ENCODE results near the gene CCDC167. TPM values are rescaled to one million over a fixed set of nuclear protein-coding genes. Genes with fewer than 3 reads are reported as not detected.

Gene CCDC167
- total and polyA plus RNA-seq, 2 of the 8 experiments (the other 6 are each of a cell fraction or from before 2014, with no cell fraction given) = 11.0 to 26.5 TPM

- no peak for DNase-seq (ENCODE audit: low read depth in 1 of 2, low spot score in 2 of 2)
- no peak overlapping the region for H4K91ac ChIP-seq (replicated peaks; ENCODE audit: insufficient read length, low read length)
- no peak overlapping the region for H3K4me2 ChIP-seq (ENCODE audit: insufficient read depth in 1 of 2, low read depth in 2 of 2, low read length in 2 of 2)
- H4K5ac ChIP-seq (ENCODE audit: insufficient read length, low read depth, low read length) = no peak overlapping the region
- ChIA-PET POLR2A (ENCODE audit: partially characterized antibody) (no interaction called here), CTCF (ENCODE audit: partially characterized antibody) (interaction anchor here (0.8 to 3.6 kb wide), 8 partner anchors 10 to 198 kb away, joined by 3 to 16 read pairs (median 4); no protein-coding TSS in a partner anchor)
- H2AFZ ChIP-seq (ENCODE audit: low read length) = no peak overlapping the region
- no peak overlapping the region for H3K4ac ChIP-seq (replicated peaks; ENCODE audit: insufficient read length, low read depth, low read length)
- no peak overlapping the region for H3K27ac ChIP-seq (ENCODE audit: low read depth, low read length)
- no peaks in the 10 kb centered on the region for H3K9me3 ChIP-seq (ENCODE audit: insufficient read depth in 2 of 2, low read depth in 1 of 2, low read length in 1 of 2)
- H3K23ac ChIP-seq (ENCODE audit: insufficient read length) = no peak overlapping the region
- H3K79me2 ChIP-seq (ENCODE audit: control insufficient read depth in 1 of 2, insufficient read depth in 2 of 2, low read length in 2 of 2) = no peaks in the 10 kb centered on the region
- no peak overlapping the region for H2BK20ac ChIP-seq (ENCODE audit: low read length)
- no peaks in the 10 kb centered on the region for H3K79me1 ChIP-seq (ENCODE audit: low read depth, low read length)
- H3K27me3 ChIP-seq (replicated peaks in 1 of 4; ENCODE audit: control insufficient read depth in 3 of 4, extremely low read depth in 1 of 4, insufficient read depth in 3 of 4, low read length in 3 of 4) = peaks cover 0 to 2% (median 0%) of the 10 kb centered on the region in 4 experiments; a peak in 1 of 7 replicates
- 81% methylated on average over 4 of the region's 4 CpGs; no CpG with 5 or more reads in 1 of the 2 experiments for WGBS, 2 experiments (ENCODE audit: extremely low coverage in 1 of 2, insufficient coverage in 1 of 2, insufficient read length in 1 of 2, insufficient replicate concordance in 2 of 2, low coverage in 1 of 2, low lambda C conversion rate in 2 of 2, missing lambda C conversion rate in 1 of 2)
- H3K56ac ChIP-seq (replicated peaks; ENCODE audit: insufficient read length, low read depth, low read length) = no peak overlapping the region
- H2BK15ac ChIP-seq (ENCODE audit: low read length) = no peak overlapping the region
- H3K4me1 ChIP-seq (replicated peaks in 1 of 4; ENCODE audit: control insufficient read depth in 3 of 4, insufficient read depth in 4 of 4, low read length in 3 of 4) = peaks cover 10 to 22% (median 16%) of the 10 kb centered on the region in 4 experiments
- FAIRE-seq = no peak
- no peak overlapping the region for H3K9ac ChIP-seq (replicated peaks in 1 of 4; ENCODE audit: extremely low read depth in 1 of 4, low read depth in 3 of 4, low read length in 3 of 4)
- H3K36me3 ChIP-seq (ENCODE audit: control insufficient read depth in 2 of 4, insufficient read depth in 4 of 4, low read length in 3 of 4) = no peaks in the 10 kb centered on the region
- no peak overlapping the region for H2BK5ac ChIP-seq (ENCODE audit: low read depth, low read length)
- no peaks in the 10 kb centered on the region for H4K20me1 ChIP-seq (replicated peaks in 1 of 2; ENCODE audit: control insufficient read depth in 1 of 2, insufficient read depth in 2 of 2, low read length in 2 of 2)
- no peak overlapping the region for H2BK120ac ChIP-seq (replicated peaks; ENCODE audit: low read depth, low read length)
- H3K23me2 ChIP-seq (ENCODE audit: low read depth, low read length) = peaks cover 4% of the 10 kb centered on the region
- no peak overlapping the region for H3K4me3 ChIP-seq (ENCODE audit: extremely low read depth in 1 of 4, insufficient read depth in 2 of 4, low read depth in 3 of 4, low read length in 4 of 4)
- H3K18ac ChIP-seq (ENCODE audit: extremely low read depth, low read length) = no peak overlapping the region
- no peak overlapping the region for H4K8ac ChIP-seq (ENCODE audit: extremely low read depth, insufficient read depth, low read length)
- no peak overlapping the region for H3K14ac ChIP-seq (ENCODE audit: insufficient read length)
- H2BK12ac ChIP-seq (ENCODE audit: low read depth, low read length) = no peak overlapping the region
- no peak overlapping the region for H2AK5ac ChIP-seq (ENCODE audit: low read depth, low read length)
These were observed 4.3 kb downstream of the CCDC167 start for GRCh38 chr6:37495244-37495934.
